Measurements from ENCODE around the gene GAB1. TPM values are rescaled to one million over a fixed set of nuclear protein-coding genes. Genes with fewer than 3 reads are reported as not detected.
"Not testable (repeated sequence)": the region's sequence is repeated elsewhere in the genome, so short reads cannot be mapped to it uniquely, and the experiment has no call there.

GAB1 gene
- total RNA-seq, 1 donor from 2014 or later = 5.0 TPM

DNA sequence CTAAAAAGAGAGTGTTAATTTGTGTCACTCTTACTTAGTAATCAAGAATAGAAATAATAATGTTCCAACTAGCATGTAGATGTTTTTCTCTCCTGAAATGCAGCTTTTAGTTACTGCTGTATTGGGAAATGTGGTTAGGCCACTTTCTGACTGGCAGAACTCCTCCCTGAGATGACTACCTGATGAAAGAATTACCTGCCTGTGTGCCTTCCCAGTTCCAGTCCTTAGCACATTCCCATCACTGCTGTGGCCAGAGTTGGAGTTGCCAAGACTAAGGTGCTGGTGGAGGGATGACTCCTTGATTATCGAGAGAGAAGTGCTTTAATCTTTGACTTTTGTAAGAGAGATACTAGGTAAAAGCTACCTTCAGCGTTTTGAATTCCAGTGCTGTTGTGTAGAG lies 9.5 kb downstream of the GAB1 start:
- Histone ChIP-seq H3K36me3 (ENCODE audit: control insufficient read depth, insufficient read depth, low read length) (no peaks in the 10 kb centered on the region), H3K27me3 (ENCODE audit: control insufficient read depth, insufficient read depth, low read length) (no peaks in the 10 kb centered on the region), H3K4me3 (ENCODE audit: low read depth, low read length) (no peak overlapping the region)
- FAIRE-seq (no peak), DNase-seq (ENCODE audit: low read depth) (peak; percentile 96)
- TF ChIP-seq, protein P1, sequence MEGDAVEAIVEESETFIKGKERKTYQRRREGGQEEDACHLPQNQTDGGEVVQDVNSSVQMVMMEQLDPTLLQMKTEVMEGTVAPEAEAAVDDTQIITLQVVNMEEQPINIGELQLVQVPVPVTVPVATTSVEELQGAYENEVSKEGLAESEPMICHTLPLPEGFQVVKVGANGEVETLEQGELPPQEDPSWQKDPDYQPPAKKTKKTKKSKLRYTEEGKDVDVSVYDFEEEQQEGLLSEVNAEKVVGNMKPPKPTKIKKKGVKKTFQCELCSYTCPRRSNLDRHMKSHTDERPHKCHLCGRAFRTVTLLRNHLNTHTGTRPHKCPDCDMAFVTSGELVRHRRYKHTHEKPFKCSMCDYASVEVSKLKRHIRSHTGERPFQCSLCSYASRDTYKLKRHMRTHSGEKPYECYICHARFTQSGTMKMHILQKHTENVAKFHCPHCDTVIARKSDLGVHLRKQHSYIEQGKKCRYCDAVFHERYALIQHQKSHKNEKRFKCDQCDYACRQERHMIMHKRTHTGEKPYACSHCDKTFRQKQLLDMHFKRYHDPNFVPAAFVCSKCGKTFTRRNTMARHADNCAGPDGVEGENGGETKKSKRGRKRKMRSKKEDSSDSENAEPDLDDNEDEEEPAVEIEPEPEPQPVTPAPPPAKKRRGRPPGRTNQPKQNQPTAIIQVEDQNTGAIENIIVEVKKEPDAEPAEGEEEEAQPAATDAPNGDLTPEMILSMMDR (IDR thresholded peaks at IDR 0.05; ENCODE audit: insufficient read depth, low read length, severe bottlenecking) = no peak

GRCh38 chr4:143347484-143348111 lies 10.9 kb downstream of the GAB1 start:
- TF ChIP-seq, protein P1 (IDR thresholded peaks at IDR 0.05; ENCODE audit: insufficient read depth, low read length, severe bottlenecking) = no peak
- H3K4me3 ChIP-seq (ENCODE audit: low read depth, low read length) = no peak overlapping the region
- DNase-seq (ENCODE audit: low read depth) = no peak
- FAIRE-seq = no peak
- H3K36me3 ChIP-seq (ENCODE audit: control insufficient read depth, insufficient read depth, low read length) = no peaks in the 10 kb centered on the region
- H3K27me3 ChIP-seq (ENCODE audit: control insufficient read depth, insufficient read depth, low read length) = no peaks in the 10 kb centered on the region

DNA sequence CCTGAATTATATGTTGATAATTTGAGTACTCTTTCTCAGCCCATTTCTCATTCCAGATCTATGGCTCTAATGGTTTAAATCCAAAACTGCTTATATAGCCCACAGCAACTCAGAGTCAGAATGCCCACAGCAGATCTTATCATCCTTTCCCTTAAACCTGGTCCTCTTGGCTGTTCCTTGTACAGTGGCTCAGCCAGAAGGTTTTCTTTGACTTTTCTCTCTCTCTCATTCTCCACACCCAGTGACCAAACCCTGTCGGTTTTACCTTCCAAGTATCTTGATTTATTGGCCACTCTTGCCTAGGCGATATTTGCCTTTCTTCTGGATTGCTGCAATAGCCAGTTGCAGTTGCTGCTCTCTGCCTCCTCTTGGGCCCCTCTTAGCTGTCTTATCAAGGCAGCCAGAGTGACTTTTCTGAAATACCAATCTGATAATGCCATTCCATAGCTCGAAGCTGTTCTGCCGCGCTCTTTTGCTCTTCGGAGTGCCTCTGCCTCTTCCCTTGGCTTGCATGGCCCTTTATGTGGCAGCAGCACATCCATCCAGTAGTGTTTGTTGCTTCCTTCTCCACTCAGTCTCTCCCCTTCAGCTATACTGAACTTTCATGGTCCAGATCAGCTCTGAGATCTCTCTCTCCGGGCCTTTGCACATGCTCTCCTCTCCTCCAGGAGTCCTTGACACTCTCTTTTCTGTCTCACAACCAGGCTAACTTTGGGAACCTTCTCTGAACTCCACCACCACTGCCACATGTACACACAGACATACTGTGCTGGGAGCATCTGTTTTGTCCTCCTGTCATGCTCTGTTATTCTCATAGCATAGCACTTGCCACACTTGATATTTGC lies 11.8 kb downstream of the GAB1 start:
- DNase-seq (ENCODE audit: low read depth) (no peak), FAIRE-seq (peak; percentile 79)
- TF ChIP-seq, protein P1 (IDR thresholded peaks at IDR 0.05; ENCODE audit: insufficient read depth, low read length, severe bottlenecking) = no peak
- H3K4me3 ChIP-seq (ENCODE audit: low read depth, low read length) = no peak overlapping the region
- no peaks in the 10 kb centered on the region for H3K27me3 ChIP-seq (ENCODE audit: control insufficient read depth, insufficient read depth, low read length)
- H3K36me3 ChIP-seq (ENCODE audit: control insufficient read depth, insufficient read depth, low read length) = no peaks in the 10 kb centered on the region

DNA sequence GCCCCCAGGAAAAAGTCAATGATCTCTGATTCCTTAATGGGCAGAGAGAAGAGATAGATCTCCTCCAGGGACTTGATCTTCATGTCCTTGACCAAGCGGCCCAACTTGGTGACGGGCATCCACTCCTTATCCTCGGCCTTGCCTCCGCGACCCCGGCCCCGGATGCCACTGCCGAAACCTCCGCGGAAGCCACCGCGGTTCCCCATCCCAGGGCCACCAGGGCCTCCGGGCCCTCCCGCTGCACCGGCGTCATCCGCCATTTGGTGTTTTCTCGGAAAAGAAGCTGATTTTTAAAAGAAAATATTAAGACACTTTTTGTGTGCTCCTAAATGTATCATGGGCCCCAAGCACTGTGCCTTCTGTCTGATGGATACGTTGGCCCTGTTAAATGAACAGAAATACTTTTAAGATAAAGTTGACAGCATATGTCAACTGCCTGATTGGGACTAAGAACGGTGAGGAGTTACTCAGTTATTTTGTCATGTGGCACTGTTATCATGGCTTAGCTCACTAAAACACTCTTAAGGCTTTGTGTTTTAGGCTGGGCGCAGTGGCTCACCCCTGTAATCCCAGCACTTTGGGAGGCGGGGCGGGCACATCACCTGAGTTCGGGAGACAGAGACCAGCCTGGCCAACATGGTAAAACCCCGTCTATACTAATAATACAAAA lies 13.3 kb downstream of the GAB1 start:
- FAIRE-seq; H3K4me3 ChIP-seq (ENCODE audit: low read depth, low read length); H3K36me3 ChIP-seq (ENCODE audit: control insufficient read depth, insufficient read depth, low read length); H3K27me3 ChIP-seq (ENCODE audit: control insufficient read depth, insufficient read depth, low read length); DNase-seq (ENCODE audit: low read depth): not testable (repeated sequence)

- FAIRE-seq (no peak), DNase-seq (ENCODE audit: low read depth) (no peak)
- Histone ChIP-seq H3K27me3 (ENCODE audit: control insufficient read depth, insufficient read depth, low read length) (no peaks in the 10 kb centered on the region), H3K36me3 (ENCODE audit: control insufficient read depth, insufficient read depth, low read length) (no peaks in the 10 kb centered on the region), H3K4me3 (ENCODE audit: low read depth, low read length) (no peak overlapping the region)
- TF ChIP-seq, protein P1 (IDR thresholded peaks at IDR 0.05; ENCODE audit: insufficient read depth, low read length, severe bottlenecking) = no peak
Observed at GRCh38 chr4:143351149-143351691, 14.5 kb downstream of the GAB1 start.

Data from bronchial epithelial cell (primary cell).